Stimulated activated CD4-positive, alpha-beta T cell treated with anti-CD3 and anti-CD28 coated beads, Interleukin-2, amount 100 ng/mL, for 4 hours (primary cell): Measurements from ENCODE around the gene DLGAP4.
"Not testable (repeated sequence)": the region's sequence is repeated elsewhere in the genome, so short reads cannot be mapped to it uniquely, and the experiment has no call there.

ENCODE experiments used
- DNase-seq: peaks from one replicate; pipeline ENCODE4 v3.0.0-alpha.2; 2020; ENCODE audit warnings: low read depth

The DLGAP4 gene

GRCh38 chr20:36379914-36380313, 73.8 kb downstream of the DLGAP4 start:
- DNase-seq, result not testable (repeated sequence)

DNA sequence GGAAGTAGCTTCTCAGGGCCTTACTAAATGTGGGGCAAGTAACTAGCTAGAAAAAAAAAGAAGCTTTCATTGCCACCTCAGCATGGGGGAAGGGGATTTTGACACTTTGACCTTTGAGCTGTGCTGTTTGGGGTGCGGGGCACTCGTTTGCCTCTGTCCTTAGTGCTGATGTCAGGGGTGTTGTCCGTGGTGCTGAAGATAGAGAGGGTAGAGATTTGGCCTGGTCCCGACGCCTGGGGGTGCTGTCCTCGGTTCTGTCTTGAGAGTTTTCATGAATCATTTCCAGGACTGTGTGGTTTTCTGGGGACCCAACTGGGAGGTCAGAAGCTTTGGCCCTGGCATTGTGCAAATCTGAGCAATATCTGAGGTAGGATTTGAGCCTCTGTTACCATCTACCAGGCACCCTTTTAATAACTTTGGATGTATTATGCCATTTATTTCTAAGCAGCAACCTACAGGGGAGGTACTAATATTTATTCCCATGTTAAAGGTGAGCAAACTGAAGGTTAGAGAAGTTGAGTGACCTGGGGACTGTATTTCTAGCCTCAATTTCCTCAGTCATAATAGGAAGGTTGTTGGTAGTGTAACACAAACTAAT, 78.0 kb downstream of the DLGAP4 start:
- DNase-seq, result no peak

- DNase-seq, result no peak
Measured at GRCh38 chr20:36385503-36385902, 79.4 kb downstream of the DLGAP4 start.

GRCh38 chr20:36386236-36386635, 80.1 kb downstream of the DLGAP4 start:
- no peak for DNase-seq

DNA sequence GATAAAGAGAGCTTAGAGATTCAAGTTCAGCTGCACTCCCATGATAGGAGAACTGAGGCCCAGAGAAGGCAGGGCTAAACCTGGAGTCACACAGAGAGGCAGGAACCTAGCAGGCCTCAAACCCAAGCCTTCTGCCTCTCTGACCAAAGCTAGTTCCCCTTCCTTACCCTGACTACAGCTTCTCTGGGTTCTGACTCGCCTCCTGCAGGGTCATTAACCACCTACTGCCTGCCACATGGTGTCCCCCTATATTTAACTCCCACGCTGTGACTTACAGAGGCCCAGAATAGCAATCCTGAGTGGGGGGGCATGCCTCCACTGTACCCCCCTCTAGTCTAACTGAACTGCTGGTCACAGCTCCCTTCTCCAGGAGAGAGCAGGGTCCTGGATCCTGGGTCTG, 84.1 kb downstream of the DLGAP4 start:
- no peak for DNase-seq

- no peak for DNase-seq
Measured at GRCh38 chr20:36390719-36391415, 84.7 kb downstream of the DLGAP4 start.

DNA sequence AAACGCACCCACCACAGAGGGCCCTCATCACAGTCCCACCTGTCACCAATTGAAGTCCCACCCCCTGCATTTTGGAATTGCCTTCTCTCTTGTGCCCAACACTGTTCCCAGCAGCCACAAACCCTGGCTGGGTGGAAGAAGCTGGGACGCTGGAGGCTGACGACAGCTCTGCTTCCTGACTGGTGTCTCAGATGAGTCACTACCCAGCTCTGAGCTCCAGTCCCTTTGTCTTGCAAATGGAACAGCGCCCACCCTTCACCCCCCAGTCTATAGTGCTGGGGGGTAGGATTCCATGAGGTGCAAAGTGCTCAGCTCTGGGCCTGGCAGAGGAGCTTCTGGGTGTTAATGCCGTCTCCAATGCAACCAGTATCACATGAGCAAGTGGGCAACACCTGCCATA, 85.3 kb downstream of the DLGAP4 start:
- no peak for DNase-seq

- DNase-seq, result no peak
Measured at GRCh38 chr20:36391955-36392354, 85.8 kb downstream of the DLGAP4 start.

DNA sequence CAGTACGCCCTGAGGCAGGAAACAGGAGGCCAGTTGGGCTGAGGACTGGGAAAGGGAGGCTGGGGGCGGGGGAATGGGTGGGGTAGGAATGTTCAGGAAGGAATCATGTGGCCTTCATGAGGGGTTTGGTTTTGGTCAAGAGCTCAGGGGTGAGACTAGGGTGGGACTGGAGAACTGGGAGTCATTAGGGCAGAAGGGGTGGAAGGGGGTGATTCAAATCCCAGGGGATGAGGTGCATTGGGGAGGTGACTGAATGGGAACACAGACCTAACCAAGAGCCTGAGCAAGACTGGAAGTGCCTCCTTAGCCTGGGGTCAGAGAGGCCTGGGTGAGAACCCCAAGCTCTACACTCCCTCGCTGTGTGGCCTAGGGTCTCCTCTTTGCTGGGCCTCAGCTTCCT, 86.8 kb downstream of the DLGAP4 start:
- DNase-seq, result no peak

- no peak for DNase-seq
Measured at GRCh38 chr20:36394340-36394965, 88.3 kb downstream of the DLGAP4 start.

DNA sequence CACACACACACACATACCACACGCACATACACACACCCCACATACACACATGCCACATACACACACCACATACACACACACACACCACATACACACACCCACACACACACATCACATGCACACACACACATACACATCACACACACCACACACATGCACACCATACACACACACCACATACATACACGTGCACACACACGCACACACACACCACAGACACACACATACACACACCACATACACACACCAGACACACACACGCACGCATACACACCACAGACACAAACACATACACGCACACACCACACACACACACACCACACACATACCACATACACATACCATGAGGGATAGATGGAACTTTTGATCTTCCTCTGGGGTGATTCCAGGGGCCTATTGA, 90.2 kb downstream of the DLGAP4 start:
- DNase-seq, result no peak

- no peak for DNase-seq
Measured at GRCh38 chr20:36396847-36397630, 90.9 kb downstream of the DLGAP4 start.

- no peak for DNase-seq
Measured at GRCh38 chr20:36398515-36398914, 92.4 kb downstream of the DLGAP4 start.

- DNase-seq, result no peak
Measured at GRCh38 chr20:36399147-36399968, 93.2 kb downstream of the DLGAP4 start.

DNA sequence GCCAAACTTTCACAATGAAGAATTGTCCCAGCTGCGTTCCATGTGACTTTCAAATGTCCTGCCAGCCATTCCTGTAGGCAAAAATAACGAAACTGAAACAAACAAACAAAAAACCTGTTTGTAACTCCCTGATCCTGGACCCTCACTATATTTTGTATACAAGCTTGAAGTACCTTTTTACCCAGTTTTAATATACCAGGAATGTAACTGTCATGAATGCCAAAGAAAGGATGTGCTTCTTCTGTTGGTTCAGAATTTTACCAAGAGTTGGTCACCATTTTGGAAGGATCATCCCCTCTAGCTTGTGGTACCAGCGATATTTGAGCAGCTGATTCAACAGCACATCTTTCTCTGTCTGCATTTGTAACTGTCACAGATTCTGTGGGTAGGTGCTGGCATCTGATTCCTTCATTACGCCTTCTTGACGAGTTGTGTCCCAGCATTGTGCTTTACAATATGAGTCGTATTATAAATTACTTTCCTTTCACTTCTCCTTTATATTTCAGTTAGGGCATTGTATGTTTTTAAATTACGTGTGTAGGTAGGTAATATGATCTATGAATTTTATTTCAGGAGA, 93.9 kb downstream of the DLGAP4 start:
- DNase-seq, result no peak

- no peak for DNase-seq
Measured at GRCh38 chr20:36400909-36401735, 95.0 kb downstream of the DLGAP4 start.

- no peak for DNase-seq
Measured at GRCh38 chr20:36402708-36403107, 96.6 kb downstream of the DLGAP4 start.

- DNase-seq, result no peak
Measured at GRCh38 chr20:36404435-36404978, 98.4 kb downstream of the DLGAP4 start.

- DNase-seq, result no peak
Measured at GRCh38 chr20:36405255-36405654, 99.1 kb downstream of the DLGAP4 start.

GRCh38 chr20:36407199-36407733, 101.1 kb downstream of the DLGAP4 start:
- DNase-seq, result no peak
